Measurements from ENCODE around the gene TBC1D26.
"Not testable (repeated sequence)": the region's sequence is repeated elsewhere in the genome, so short reads cannot be mapped to it uniquely, and the experiment has no call there.

The TBC1D26 gene

GRCh38 chr17:15738066-15738465 lies 6.0 kb downstream of the TBC1D26 start:
- no peak for DNase-seq (ENCODE audit: low read depth)
- TF ChIP-seq, protein P1, sequence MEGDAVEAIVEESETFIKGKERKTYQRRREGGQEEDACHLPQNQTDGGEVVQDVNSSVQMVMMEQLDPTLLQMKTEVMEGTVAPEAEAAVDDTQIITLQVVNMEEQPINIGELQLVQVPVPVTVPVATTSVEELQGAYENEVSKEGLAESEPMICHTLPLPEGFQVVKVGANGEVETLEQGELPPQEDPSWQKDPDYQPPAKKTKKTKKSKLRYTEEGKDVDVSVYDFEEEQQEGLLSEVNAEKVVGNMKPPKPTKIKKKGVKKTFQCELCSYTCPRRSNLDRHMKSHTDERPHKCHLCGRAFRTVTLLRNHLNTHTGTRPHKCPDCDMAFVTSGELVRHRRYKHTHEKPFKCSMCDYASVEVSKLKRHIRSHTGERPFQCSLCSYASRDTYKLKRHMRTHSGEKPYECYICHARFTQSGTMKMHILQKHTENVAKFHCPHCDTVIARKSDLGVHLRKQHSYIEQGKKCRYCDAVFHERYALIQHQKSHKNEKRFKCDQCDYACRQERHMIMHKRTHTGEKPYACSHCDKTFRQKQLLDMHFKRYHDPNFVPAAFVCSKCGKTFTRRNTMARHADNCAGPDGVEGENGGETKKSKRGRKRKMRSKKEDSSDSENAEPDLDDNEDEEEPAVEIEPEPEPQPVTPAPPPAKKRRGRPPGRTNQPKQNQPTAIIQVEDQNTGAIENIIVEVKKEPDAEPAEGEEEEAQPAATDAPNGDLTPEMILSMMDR (IDR thresholded peaks at IDR 0.05; ENCODE audit: control insufficient read depth, extremely low read depth, insufficient read depth), result no peak

GRCh38 chr17:15739259-15739658 lies 7.2 kb downstream of the TBC1D26 start:
- DNase-seq (ENCODE audit: low read depth), result not testable (repeated sequence)

More at GRCh38 chr17:15738066-15738465, 6.0 kb downstream of the TBC1D26 start:
- no peak overlapping the region for H3K4me3 ChIP-seq (ENCODE audit: low read depth, low read length)

DNA sequence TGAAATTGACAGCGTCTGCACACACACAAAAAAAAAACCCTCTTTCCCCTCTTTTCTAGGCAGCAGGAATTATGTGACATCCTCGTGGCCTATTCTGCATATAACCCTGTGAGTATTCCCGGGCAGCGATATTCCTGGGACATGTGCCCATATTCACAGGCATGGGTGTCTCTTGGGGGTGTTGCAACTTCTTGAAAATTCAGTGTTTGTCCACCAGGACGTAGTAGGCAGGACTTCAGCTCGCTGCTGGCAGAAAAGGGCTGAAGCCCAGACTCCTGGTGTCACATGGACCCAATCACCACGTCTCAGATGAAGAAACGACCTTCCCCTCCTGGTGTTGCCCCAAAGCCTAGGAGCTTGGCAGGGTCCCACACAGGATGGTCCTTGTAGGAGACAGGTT lies 8.0 kb downstream of the TBC1D26 start:
- DNase-seq (ENCODE audit: low read depth); H3K4me3 ChIP-seq (ENCODE audit: low read depth, low read length): not testable (repeated sequence)

More at GRCh38 chr17:15739259-15739658, 7.2 kb downstream of the TBC1D26 start:
- H3K4me3 ChIP-seq (ENCODE audit: low read depth, low read length), result not testable (repeated sequence)

DNA sequence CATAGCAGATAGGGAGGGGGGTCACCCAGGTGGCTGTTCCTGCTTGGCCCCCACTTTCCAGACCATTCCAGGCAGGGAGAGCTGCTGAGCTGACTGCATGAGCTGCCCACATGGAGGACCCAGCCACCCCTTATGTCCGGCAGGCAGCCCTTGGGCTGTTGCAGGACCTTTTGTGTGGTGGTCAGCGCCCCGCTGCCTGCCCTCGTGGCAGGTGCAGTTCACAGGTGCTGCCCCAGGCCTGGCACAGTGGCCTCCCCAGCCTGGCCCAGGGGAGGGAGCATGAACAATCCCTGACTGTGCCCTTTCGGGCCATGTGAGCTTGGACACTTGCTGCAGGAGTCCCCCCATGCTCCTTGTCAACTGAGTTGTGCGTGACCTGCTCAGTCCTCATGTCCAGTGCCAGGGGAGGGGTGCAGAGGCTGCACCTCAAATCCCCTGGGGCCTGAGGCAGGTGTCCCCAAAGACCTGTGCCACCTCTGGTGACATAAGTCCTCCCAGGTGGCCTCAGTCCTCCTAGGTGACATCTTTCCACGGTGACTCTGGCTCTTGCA lies 8.6 kb downstream of the TBC1D26 start:
- TF ChIP-seq, protein P1 (IDR thresholded peaks at IDR 0.05; ENCODE audit: control insufficient read depth, extremely low read depth, insufficient read depth), result no peak
- no peak overlapping the region for H3K4me3 ChIP-seq (ENCODE audit: low read depth, low read length)
- DNase-seq (ENCODE audit: low read depth), result no peak

- TF ChIP-seq, protein P1 (IDR thresholded peaks at IDR 0.05; ENCODE audit: control insufficient read depth, extremely low read depth, insufficient read depth), result no peak
- DNase-seq (ENCODE audit: low read depth), result no peak
- H3K4me3 ChIP-seq (ENCODE audit: low read depth, low read length), result no peak overlapping the region
Observed at GRCh38 chr17:15741624-15742023, 9.5 kb downstream of the TBC1D26 start.

- TF ChIP-seq, protein P1 (IDR thresholded peaks at IDR 0.05; ENCODE audit: control insufficient read depth, extremely low read depth, insufficient read depth), result no peak
- no peak overlapping the region for H3K4me3 ChIP-seq (ENCODE audit: low read depth, low read length)
- DNase-seq (ENCODE audit: low read depth), result no peak
Observed at GRCh38 chr17:15742051-15742795, 10.1 kb downstream of the TBC1D26 start.

DNA sequence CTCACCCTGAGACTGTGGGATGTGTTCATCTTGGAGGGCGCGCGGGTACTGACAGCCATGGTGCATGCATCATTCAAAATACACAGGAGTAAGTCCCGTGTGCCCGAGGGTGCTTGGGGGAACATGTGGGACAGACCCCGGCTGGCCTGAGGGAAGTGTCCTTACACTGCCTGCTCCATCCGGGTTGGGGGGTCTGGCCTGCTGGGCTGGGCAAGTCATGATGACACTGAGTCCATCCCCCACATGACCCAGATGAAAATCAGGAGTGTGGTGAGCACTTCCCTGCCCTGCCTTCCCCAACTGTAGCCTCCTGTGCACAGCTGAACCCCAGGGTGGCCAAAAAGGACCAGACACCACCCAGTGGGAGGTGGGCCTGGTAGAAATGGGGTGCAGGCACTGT lies 10.8 kb downstream of the TBC1D26 start:
- TF ChIP-seq, protein P1 (IDR thresholded peaks at IDR 0.05; ENCODE audit: control insufficient read depth, extremely low read depth, insufficient read depth), result no peak
- no peak for DNase-seq (ENCODE audit: low read depth)
- H3K4me3 ChIP-seq (ENCODE audit: low read depth, low read length), result no peak overlapping the region
